A673 (cell line): ENCODE measurements around the gene IYD. TPM values are rescaled to one million over a fixed set of nuclear protein-coding genes. Genes with fewer than 3 reads are reported as not detected.
A peak's percentile ranks its signal among the peaks of the same experiment; 100 is the strongest.
"Not testable (repeated sequence)": the region's sequence is repeated elsewhere in the genome, so short reads cannot be mapped to it uniquely, and the experiment has no call there.

Experiments used
- BruUV-seq: library from RNA; stranded (reverse); fragments of 400-500 nt; replicated peaks from 2 replicates; lab custom pipeline; 2021; lab: Mats Ljungman, UMichigan
- CTCF ChIA-PET: fragments of 300-600 bp; sonication (Branson Sonifier 250); formaldehyde crosslinking; loops from one replicate; lab custom pipeline; 2022; ENCODE audit warnings: antibody characterized with exemption; lab: Charles Lee
- POLR2A ChIA-PET: fragments of 300-600 bp; sonication (Branson Sonifier 250); formaldehyde crosslinking; loops from one replicate; lab custom pipeline; 2022; ENCODE audit warnings: antibody characterized with exemption; ENCODE audit not compliant: low non-redundant PET; lab: Charles Lee
- DNase-seq: peaks from one replicate; pipeline ENCODE4 v3.0.0-alpha.2; 2015; ENCODE audit warnings: low spot score
- H3K27ac ChIP-seq: fragments of 200-600 bp; sonication (generic); 2 replicates; pipeline ENCODE4 v1.5.1; 2016; ENCODE audit warnings: mixed run types, low read depth, mild to moderate bottlenecking, mixed read lengths, antibody characterized with exemption, low read length; ENCODE audit not compliant: poor library complexity, severe bottlenecking
- H3K27me3 ChIP-seq: fragments of 200-600 bp; sonication (generic); replicated peaks from 2 replicates; pipeline ENCODE4 v1.6.1; 2017; ENCODE audit warnings: mixed run types, low read depth, mild to moderate bottlenecking, mixed read lengths, antibody characterized with exemption, low read length; ENCODE audit not compliant: insufficient read depth, poor library complexity
- H3K36me3 ChIP-seq: fragments of 200-600 bp; sonication (generic); 2 replicates; pipeline ENCODE4 v1.6.1; 2016; ENCODE audit warnings: mixed run types, mild to moderate bottlenecking, mixed read lengths, antibody characterized with exemption, low read length; ENCODE audit not compliant: insufficient read depth, poor library complexity, severe bottlenecking
- H3K4me1 ChIP-seq: fragments of 200-600 bp; sonication (generic); 2 replicates; pipeline ENCODE4 v1.6.1; 2017; ENCODE audit warnings: mixed run types, mild to moderate bottlenecking, mixed read lengths, antibody characterized with exemption, low read length; ENCODE audit not compliant: insufficient read depth, poor library complexity, severe bottlenecking
- H3K4me3 ChIP-seq: fragments of 200-600 bp; sonication (generic); 2 replicates; pipeline ENCODE4 v1.5.1; 2016; ENCODE audit warnings: low read depth, mixed run types, mild to moderate bottlenecking, mixed read lengths, low read length; ENCODE audit not compliant: poor library complexity, severe bottlenecking
- H3K9me3 ChIP-seq: fragments of 200-600 bp; sonication (generic); 2 replicates; pipeline ENCODE4 v1.6.1; 2016; ENCODE audit warnings: mixed run types, low read depth, mild to moderate bottlenecking, mixed read lengths, antibody characterized with exemption, low read length; ENCODE audit not compliant: poor library complexity, severe bottlenecking
- EZH2 ChIP-seq: fragments of 200-600 bp; sonication (generic); IDR thresholded peaks from 2 replicates; pipeline ENCODE4 v1.6.1; 2017; ENCODE audit warnings: borderline replicate concordance, low read depth, mild to moderate bottlenecking, mixed read lengths, antibody characterized with exemption, low read length; ENCODE audit not compliant: poor library complexity, severe bottlenecking
- intact Hi-C: fragments of 100-400 bp; cut with micrococcal nuclease; formaldehyde crosslinking; loops from one replicate; pipeline ENCODE4 v1.10.0; 2022; ENCODE audit not compliant: unreplicated experiment
- total RNA-seq: library from RNA; stranded (reverse); gene quantifications from 2 replicates; pipeline ENCODE4 v1.2.3, GENCODE V29; 2021
- TF ChIP-seq, protein P1 (sequence below): fragments of 300-800, 200-600 bp; sonication (generic); conservative IDR thresholded peaks from 2 replicates; pipeline ENCODE4 v1.5.1; 2017; ENCODE audit warnings: low read depth, mild to moderate bottlenecking, antibody characterized with exemption, low read length, moderate library complexity, mixed read lengths

IYD gene
- total RNA-seq, 1 experiment from 2014 or later, result not detected

DNA sequence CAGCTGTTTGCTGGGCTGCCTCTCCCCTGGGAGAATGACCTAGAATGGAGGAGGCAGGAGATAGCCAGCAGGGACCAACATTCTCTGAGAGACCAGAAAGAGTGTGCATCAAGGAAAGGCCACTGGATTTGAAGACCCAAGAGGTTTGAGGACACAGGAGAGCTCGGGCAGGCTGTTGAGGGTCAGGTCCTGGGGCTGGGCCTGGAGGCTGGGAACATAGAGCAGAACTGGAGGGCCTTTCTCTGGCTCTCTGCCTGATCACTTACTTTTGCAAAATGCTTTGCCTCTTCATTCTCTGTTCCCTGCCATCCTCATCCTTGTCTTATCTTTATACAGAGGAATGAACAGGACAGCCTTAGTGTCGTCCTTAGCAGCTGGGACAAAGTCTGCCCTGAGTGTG is 2.5 kb downstream of the IYD start:
- no peaks in the 10 kb centered on the region for H3K9me3 ChIP-seq
- no peaks in the 10 kb centered on the region for H3K27me3 ChIP-seq
- ChIA-PET POLR2A (no interaction called here), CTCF (no interaction called here)
- intact Hi-C loops, result no loop called here
- peaks cover 5% of the 10 kb centered on the region for H3K4me1 ChIP-seq
- TF ChIP-seq EZH2, result no peak
- TF ChIP-seq, protein P1, sequence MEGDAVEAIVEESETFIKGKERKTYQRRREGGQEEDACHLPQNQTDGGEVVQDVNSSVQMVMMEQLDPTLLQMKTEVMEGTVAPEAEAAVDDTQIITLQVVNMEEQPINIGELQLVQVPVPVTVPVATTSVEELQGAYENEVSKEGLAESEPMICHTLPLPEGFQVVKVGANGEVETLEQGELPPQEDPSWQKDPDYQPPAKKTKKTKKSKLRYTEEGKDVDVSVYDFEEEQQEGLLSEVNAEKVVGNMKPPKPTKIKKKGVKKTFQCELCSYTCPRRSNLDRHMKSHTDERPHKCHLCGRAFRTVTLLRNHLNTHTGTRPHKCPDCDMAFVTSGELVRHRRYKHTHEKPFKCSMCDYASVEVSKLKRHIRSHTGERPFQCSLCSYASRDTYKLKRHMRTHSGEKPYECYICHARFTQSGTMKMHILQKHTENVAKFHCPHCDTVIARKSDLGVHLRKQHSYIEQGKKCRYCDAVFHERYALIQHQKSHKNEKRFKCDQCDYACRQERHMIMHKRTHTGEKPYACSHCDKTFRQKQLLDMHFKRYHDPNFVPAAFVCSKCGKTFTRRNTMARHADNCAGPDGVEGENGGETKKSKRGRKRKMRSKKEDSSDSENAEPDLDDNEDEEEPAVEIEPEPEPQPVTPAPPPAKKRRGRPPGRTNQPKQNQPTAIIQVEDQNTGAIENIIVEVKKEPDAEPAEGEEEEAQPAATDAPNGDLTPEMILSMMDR, result no peak
- no peaks in the 10 kb centered on the region for H3K36me3 ChIP-seq
- no peak overlapping the region for H3K27ac ChIP-seq
- no peak overlapping the region for H3K4me3 ChIP-seq
- DNase-seq, result no peak
- no TSS peak for BruUV-seq

DNA sequence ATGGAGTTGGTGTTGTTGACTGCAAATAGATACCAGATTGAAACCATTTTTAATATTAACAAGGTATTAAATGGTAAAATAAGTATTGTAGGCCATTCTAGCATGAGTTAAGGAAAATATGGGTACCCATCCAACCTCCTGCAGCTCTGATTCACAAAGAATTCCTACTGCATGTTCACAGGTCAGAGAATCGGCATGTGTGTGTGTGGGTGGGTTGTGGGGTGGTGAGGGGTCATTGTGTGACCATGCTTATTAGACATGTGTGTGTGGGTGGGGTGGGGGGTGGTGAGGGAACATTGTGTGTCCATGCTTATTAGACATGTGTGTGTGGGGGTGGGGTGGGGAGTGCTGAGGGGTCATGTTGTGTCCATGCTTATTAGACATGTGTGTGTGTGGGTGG is 3.2 kb downstream of the IYD start:
- Histone ChIP-seq H3K4me1 (peaks cover 5% of the 10 kb centered on the region), H3K36me3 (no peaks in the 10 kb centered on the region), H3K27ac (no peak overlapping the region), H3K9me3 (no peaks in the 10 kb centered on the region), H3K4me3 (no peak overlapping the region), H3K27me3 (no peaks in the 10 kb centered on the region)
- POLR2A ChIA-PET, result no interaction called here
- CTCF ChIA-PET, result no interaction called here
- TF ChIP-seq, protein P1, result no peak
- no peak for TF ChIP-seq EZH2
- no peak for DNase-seq
- BruUV-seq, result no TSS peak
- intact Hi-C loops, result no loop called here

DNA sequence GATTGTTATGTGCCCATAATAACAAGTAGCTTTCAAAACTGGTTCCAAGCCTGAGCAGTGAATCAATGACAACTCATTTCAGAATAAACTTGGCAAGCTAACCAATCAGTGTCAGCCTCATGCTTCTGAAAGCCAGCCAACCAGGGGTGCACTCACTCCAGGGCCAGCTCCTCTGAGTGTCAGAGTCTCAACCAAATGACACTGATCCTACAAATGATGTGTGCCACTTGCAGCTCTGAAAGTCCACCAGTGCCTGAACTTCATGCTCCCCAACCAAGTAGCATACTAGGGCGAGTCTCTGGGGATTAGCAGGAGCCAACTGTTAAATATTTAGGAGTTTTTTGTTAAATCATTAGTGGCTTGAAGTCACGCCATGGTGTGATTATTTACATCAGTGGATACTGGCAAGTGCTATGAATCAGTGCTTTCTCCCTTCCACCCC is 4.5 kb downstream of the IYD start:
- no peak overlapping the region for H3K4me3 ChIP-seq
- intact Hi-C loops, result no loop called here
- H3K36me3 ChIP-seq, result no peaks in the 10 kb centered on the region
- no peak overlapping the region for H3K27ac ChIP-seq
- no peaks in the 10 kb centered on the region for H3K27me3 ChIP-seq
- CTCF ChIA-PET, result interaction anchor here (0.7 kb wide), 1 partner anchor 444 kb away, joined by 3 read pairs; no protein-coding TSS in a partner anchor
- BruUV-seq, result no TSS peak
- H3K9me3 ChIP-seq, result no peaks in the 10 kb centered on the region
- POLR2A ChIA-PET, result interaction anchor here (0.7 kb wide), 1 partner anchor 474 kb away, joined by 3 read pairs; no protein-coding TSS in a partner anchor
- TF ChIP-seq, protein P1, result no peak
- TF ChIP-seq EZH2, result no peak
- H3K4me1 ChIP-seq, result peaks cover 5% of the 10 kb centered on the region
- peak; percentile 6 for DNase-seq

DNA sequence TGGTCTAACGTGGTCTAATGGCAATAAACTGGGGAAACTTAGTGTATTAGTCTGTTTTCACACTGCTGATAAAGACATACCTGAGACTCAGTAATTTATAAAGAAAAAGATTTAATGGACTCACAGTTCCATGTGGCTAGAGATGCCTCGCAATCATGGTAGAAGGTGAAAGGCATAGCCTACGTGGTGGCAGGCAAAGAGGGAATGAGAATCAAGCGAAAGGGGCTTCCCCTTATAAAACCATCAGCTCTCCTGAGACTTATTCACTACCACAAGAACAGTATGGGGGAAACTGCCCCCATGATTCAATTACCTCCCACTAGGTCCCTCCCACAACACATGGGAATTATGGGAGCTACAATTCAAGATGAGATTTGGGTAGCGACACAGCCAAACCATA is 5.5 kb downstream of the IYD start:
- POLR2A ChIA-PET, H3K9me3 ChIP-seq, intact Hi-C loops, H3K27ac ChIP-seq, BruUV-seq, H3K36me3 ChIP-seq, H3K4me1 ChIP-seq, DNase-seq, H3K27me3 ChIP-seq, H3K4me3 ChIP-seq: not testable (repeated sequence)
- CTCF ChIA-PET, result interaction anchor here (0.7 kb wide), 1 partner anchor 443 kb away, joined by 3 read pairs; no protein-coding TSS in a partner anchor
